C1 segment of cervical spinal cord (tissue), 14 donors: ENCODE results near the gene PCDH7.

ENCODE experiments used
- DNase-seq, 14 donors: peaks; one replicate each; lab custom pipeline; 2025; lab: John Stamatoyannopoulos, UW

Gene PCDH7

DNA sequence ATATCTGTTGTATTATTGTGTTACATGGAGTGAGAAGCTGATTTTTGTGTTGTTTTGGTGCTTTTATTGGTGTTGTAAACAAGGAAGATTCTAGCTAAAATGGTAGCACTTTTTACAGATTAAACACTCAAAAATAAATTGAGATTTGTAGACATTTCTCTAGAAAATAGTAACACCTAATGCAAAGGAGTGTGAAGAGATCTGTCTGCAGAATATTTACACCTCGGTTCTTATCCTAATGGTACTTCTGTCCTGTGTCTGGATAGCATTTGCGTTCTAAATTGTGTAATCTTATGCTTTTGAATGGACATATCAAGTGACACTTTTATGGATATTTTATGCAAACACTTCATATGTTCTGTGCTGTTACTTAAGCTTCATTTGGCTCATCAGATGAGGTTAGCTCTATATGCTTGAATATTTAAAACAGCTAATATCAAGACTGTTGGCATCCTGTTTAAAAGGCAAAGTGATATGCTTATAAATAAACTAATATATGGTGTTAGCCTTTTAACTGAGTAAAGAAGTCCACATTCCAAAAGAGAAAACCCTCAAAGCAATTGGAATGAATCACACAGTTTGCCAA is 6.0 kb downstream of the PCDH7 start:
- no peak for DNase-seq

- no peak for DNase-seq
These were observed 7.2 kb downstream of the PCDH7 start for GRCh38 chr4:30727409-30727808.

DNA sequence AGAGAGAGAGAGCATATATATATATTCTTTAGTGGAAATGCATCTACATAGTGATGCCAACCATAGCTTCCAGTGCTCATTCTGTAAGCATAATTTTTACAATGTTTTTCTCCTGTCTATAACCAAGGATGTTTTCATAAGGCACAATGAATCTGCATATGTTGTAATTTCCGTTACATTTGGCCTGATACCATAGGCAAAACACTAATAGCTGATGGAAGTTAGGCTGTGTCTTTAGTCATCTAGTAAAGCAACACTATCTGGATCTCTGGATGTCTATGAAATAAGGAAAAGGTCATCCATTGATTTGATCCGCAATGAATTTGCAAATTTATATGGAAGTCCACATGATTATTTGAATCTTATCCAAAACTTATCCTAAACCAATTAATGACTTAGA is 8.1 kb downstream of the PCDH7 start:
- DNase-seq, result no peak

DNA sequence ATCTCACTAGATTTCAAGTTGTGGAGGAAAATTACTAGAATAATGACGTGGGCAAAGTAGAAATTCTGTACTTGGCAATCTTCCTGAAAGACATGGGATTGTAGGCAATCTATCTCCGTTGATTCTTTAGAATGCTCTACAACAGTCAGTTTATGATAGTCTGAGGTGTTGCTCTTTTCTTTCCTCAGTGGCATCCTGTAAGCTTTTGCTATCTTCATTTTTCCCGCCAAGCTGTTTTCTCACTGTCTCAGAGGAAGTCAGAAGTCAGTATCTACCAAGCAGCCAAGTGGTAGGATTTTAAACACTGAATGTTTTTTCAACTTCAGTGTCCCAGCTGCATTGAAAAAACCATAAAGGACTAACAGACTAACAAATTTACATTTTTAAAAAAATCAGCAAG is 23.7 kb downstream of the PCDH7 start:
- DNase-seq, result no peak

DNA sequence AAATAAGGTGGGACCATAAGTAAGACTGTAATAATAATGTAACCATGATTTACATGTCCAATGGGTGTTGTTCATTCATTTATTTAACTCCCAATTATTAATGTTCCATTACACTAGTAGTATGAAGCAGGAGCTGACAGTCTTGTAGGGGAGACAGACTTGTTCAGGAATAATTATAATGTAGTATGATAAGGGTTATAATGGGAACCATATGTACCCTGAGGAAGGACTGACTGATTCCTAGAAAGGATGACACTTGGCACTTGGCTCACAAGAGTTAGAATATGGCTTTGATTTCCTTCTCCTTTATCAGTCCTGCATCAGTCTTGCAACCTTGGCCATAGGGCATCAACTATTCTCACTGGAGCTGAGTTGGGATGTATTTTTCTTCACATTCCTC is 24.2 kb downstream of the PCDH7 start:
- DNase-seq, result no peak

GRCh38 chr4:30744957-30745640 is 24.9 kb downstream of the PCDH7 start:
- DNase-seq, result no peak

- no peak for DNase-seq
These were observed 26.6 kb downstream of the PCDH7 start for GRCh38 chr4:30746735-30747134.

GRCh38 chr4:30753316-30753715 is 33.1 kb downstream of the PCDH7 start:
- DNase-seq, result no peak

GRCh38 chr4:30754021-30754420 is 33.9 kb downstream of the PCDH7 start:
- no peak for DNase-seq

GRCh38 chr4:30755346-30755745 is 35.2 kb downstream of the PCDH7 start:
- DNase-seq, result no peak

GRCh38 chr4:30756553-30756952 is 36.4 kb downstream of the PCDH7 start:
- no peak for DNase-seq

DNA sequence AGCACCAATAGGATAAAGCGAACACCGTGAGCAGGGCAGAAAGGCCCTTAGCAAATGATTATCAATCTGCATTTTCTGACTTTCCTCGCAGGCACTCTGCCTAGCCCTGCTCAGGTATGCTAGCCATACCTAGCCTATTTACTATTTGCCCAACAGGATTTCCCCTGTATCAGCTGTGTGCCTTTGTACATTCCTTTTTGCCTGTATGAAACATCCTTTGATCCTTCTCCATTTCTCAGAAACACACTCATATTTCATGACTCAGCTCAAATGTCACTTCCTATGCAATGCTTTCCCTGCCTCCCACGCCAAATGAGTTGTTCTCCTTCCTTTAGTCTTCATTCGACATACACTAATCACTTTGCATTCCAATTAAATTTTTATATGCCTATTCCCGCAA is 37.2 kb downstream of the PCDH7 start:
- DNase-seq, result no peak

DNA sequence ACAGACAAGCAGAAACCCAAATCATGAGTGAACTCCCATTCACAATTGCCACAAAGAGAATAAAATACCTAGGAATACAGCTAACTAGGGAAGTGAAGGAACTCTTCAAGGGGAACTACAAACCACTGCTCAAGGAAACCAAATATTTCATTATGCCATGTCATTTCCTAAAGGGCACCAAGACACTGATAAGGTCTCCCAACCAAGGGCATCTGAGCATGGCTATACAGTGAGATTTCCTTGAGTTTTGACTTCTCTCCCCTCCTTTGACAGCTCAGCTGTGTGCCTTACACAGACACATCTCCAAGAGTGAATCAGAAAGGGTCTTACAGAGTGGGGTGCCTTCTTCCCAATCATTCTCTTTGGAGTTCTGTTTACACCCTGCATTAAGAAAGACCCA is 40.4 kb downstream of the PCDH7 start:
- DNase-seq, result no peak

DNA sequence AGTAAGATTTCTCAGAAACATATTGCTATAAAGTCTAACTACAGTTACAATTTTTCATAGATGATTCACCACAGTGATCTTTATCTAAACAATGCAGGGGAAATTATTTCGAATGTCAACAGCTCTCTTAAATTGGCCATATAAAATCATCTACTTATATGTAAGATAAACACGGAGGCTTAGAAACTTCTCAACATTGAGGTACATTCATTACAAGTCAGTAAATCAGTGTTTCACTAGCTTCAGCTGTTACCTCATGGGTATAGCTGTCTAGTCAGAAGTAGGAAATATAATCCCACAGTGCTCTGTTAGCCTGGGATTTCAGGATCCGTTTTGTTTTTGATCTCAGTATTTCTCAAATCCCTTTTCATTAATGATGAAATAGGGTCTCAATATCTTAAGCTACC is 43.2 kb downstream of the PCDH7 start:
- DNase-seq, result no peak

- DNase-seq, result no peak
These were observed 44.9 kb downstream of the PCDH7 start for GRCh38 chr4:30765022-30765421.

DNA sequence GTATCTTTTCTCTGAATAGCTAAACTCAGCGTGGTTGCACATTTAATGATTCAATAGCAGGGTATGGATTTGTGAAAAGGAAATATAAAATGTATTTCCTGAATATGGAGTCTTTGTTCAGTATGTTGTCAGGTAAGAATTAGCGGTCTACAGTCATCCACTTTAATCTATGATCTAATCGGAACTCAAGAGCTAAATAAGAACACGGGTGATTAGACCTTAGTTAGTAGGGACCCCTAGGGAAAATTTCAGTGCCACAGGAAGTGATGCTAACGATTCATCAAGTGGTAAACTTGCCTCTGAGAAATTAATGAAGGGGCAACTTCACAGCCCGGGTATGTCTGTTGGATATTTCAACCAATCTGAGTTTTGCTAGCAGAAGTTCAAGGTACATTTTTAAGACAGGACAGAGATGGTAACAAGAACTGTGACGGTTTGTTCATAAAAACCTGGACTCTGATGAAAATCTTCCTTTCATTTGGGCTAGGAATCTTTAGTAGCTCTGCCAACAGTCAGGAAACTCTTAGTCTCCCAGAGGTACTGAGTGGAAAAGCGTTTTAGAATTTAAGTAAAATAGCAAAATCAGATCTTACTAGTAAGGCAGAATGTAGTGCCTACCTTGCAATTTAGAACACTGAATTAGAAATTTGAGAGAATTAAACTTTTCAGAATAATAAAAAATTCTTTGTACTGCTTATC is 47.1 kb downstream of the PCDH7 start:
- DNase-seq, result no peak

DNA sequence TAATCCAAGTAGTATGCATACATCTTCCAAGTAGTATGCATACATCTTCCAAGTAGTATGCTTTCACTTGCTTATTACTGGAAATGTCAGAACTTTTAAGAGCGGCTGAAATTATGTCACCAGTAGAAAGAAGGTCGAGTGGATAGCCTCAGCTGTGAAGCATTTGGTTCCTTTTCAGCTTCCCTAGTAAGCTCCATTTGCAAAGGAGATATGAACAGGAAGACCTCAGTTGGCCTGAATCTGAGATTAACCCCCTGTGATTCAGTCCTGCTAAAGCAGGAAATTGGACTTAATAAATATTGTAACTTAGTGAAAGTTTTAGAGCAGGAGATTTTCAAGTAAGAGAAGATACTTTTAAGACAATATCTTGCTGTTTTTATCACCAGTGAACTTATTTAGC is 48.1 kb downstream of the PCDH7 start:
- no peak for DNase-seq

- no peak for DNase-seq
These were observed 48.9 kb downstream of the PCDH7 start for GRCh38 chr4:30769093-30769492.

GRCh38 chr4:30770049-30770549 is 49.9 kb downstream of the PCDH7 start:
- DNase-seq, result no peak

DNA sequence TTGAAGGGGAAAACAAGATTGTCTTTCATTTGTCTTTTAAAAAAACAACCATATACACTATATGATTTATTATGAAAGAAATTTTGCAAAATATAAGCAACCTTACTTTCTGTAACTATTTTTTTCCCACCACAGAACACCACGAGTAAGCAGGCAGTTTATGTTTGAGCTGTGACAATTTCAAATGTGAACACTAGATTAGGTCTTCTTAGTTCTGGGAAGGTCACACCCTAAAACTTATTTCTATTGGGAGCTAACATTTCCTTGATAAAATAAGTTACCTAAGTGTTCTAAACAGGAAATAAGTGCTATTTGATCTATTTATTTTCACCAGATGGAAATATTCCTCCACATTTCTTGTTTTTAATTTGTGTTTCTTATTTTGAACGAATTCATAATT is 50.6 kb downstream of the PCDH7 start:
- no peak for DNase-seq

DNA sequence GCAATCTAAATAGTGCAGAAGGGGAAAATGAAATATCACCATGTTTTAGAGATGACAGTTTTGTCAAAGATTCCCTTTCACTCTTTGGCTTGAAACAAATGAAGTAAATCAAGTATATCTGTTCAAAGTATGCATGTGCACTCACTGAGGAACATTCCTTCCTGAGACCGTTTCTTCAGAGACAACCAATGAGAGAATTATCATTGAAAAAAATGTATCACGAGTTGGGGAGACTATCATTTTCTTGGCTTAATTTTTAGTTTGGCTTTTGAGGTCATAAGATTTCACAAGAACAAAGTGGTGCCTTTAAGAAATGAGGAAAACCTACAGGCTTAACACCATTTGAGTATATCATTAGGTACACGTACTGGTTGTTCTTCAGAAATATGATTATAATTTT is 56.3 kb downstream of the PCDH7 start:
- DNase-seq, result no peak

DNA sequence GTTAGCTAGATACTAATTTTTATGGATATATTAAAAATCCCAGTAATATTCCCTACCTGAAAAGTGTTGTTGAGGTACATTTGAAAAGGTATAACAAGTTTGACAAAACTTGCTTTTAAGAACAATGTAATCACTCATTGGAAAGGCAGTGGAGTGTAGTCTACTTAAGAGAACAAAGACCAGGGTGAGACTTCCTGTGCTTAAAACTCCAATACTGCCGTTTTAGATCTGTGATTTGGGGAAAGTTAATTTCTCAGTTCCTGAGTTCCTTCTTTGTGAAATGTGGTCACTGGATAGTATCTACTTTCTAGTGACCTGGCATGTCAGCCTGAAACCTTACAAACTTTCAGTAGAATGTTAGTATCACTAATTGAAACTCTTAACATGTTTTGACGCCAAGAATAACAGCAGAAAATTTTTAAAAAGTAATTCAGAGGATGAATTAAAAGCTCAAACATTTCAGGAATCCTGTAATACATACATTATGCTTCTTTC is 56.8 kb downstream of the PCDH7 start:
- DNase-seq, result no peak
